Testis (tissue), 2 donors: ENCODE results near the gene IKZF3.

ENCODE experiments used
- CTCF ChIP-seq, 3 experiments: fragments of 450-650 bp in 2 of 3; fragments of 200-600 bp in 1 of 3; sonication (generic) in 1 of 3; IDR thresholded peaks; one replicate each; pipeline ENCODE4 v1.5.1; 2016 to 2019; ENCODE audit warnings: antibody characterized with exemption in 3 of 3, mild to moderate bottlenecking in 2 of 3, moderate library complexity in 1 of 3
- POLR2A ChIP-seq: fragments of 450-650 bp; IDR thresholded peaks from one replicate; pipeline ENCODE4 v1.6.1; 2017; ENCODE audit warnings: antibody characterized with exemption, mild to moderate bottlenecking, moderate library complexity

GRCh38 chr17:39745335-39746144 lies 118.6 kb downstream of the IKZF3 start:
- TF ChIP-seq CTCF (IDR thresholded peaks at IDR 0.05) (no peak), POLR2A (no peak)
